Kidney (tissue), 14 donors: Measurements from ENCODE around the gene STUB1. TPM values are rescaled to one million over a fixed set of nuclear protein-coding genes. Genes with fewer than 3 reads are reported as not detected.

Experiments
- DNase-seq, 5 donors: peaks; one replicate each; pipeline ENCODE4 v3.0.0-alpha.2; 2013 to 2020
- FAIRE-seq: peaks from 2 replicates; lab custom pipeline; 2012; peaks lifted over from hg19 to GRCh38; lab: Jason Lieb, UNC
- H3K27ac ChIP-seq, 2 donors: one replicate each; pipeline ENCODE4 v1.7.0; 2013; ENCODE audit warnings: low read depth in 2 of 2, low read length in 2 of 2, inconsistent platforms in 1 of 2
- H3K27me3 ChIP-seq: one replicate; pipeline ENCODE4 v1.7.1; 2013; ENCODE audit warnings: low read length, inconsistent platforms; ENCODE audit not compliant: control insufficient read depth, insufficient read depth
- H3K36me3 ChIP-seq, 3 donors: one replicate each; pipeline versions ENCODE4 v1.7.0 to v1.7.1; 2013; ENCODE audit warnings: low read length in 3 of 3, control low read depth in 1 of 3, inconsistent platforms in 1 of 3; ENCODE audit not compliant: insufficient read depth in 3 of 3, control insufficient read depth in 2 of 3
- H3K4me1 ChIP-seq, 3 donors: one replicate each; pipeline versions ENCODE4 v1.7.0 to v1.7.1; 2013; ENCODE audit warnings: low read length in 3 of 3, inconsistent platforms in 1 of 3, low read depth in 1 of 3; ENCODE audit not compliant: control insufficient read depth in 2 of 3, insufficient read depth in 2 of 3
- H3K4me3 ChIP-seq, 3 donors: one replicate each; pipeline versions ENCODE4 v1.7.0 to v1.8.1; 2013; ENCODE audit warnings: low read length in 3 of 3, control low read depth in 1 of 3, inconsistent platforms in 1 of 3
- H3K9ac ChIP-seq, 3 donors: one replicate each; pipeline versions ENCODE4 v1.7.0 to v1.7.1; 2013; ENCODE audit warnings: low read length in 3 of 3, control low read depth in 1 of 3, inconsistent platforms in 1 of 3
- H3K9me3 ChIP-seq, 3 donors: one replicate each; pipeline versions ENCODE4 v1.7.0 to v1.7.1; 2013; ENCODE audit warnings: low read length in 3 of 3, control low read depth in 1 of 3, inconsistent platforms in 1 of 3; ENCODE audit not compliant: control insufficient read depth in 2 of 3, insufficient read depth in 1 of 3
- intact Hi-C: fragments of 100-400 bp; cut with DNase I; formaldehyde crosslinking; loops from one replicate; pipeline ENCODE4 v1.11.1; 2022
- polyA plus RNA-seq: library from polyadenylated mRNA; stranded (reverse); fragments of 350-450 nt; fragmentation: Illumina TruSeq; extraction: RNeasy Lipid Tissue Mini Kit (QIAGEN cat#74804); gene quantifications from one replicate; pipeline ENCODE4 v1.2.3, GENCODE V29; 2014; ENCODE audit warnings: low read depth, low replicate concordance; ENCODE audit not compliant: insufficient read depth
- total RNA-seq: library from RNA; stranded (reverse); fragmentation: NEBNext Ultra II Directional; extraction: Animal tissue kit (Norgen Biotek cat#: 25700); gene quantifications from one replicate; pipeline ENCODE4 v1.2.1, GENCODE V29; 2021
- TF ChIP-seq, protein P1 (sequence below): IDR thresholded peaks from 3 replicates; pipeline ENCODE4 v1.5.1; 2012; ENCODE audit warnings: mild to moderate bottlenecking, moderate library complexity, borderline replicate concordance; ENCODE audit not compliant: insufficient read depth; ENCODE audit errors: extremely low read depth
- donor health status: control.
- donor health status: control.
- donor health status: control.
- donor health status: control.
- donor health status: control.
- donor health status: DM: yes; HTN: yes; CAD: no.
- donor health status: Normal renal cell carcinoma (clear cell type).

STUB1 gene
- total and polyA plus RNA-seq, 2 donors from 2014 or later, result 92.9 to 218 TPM

DNA sequence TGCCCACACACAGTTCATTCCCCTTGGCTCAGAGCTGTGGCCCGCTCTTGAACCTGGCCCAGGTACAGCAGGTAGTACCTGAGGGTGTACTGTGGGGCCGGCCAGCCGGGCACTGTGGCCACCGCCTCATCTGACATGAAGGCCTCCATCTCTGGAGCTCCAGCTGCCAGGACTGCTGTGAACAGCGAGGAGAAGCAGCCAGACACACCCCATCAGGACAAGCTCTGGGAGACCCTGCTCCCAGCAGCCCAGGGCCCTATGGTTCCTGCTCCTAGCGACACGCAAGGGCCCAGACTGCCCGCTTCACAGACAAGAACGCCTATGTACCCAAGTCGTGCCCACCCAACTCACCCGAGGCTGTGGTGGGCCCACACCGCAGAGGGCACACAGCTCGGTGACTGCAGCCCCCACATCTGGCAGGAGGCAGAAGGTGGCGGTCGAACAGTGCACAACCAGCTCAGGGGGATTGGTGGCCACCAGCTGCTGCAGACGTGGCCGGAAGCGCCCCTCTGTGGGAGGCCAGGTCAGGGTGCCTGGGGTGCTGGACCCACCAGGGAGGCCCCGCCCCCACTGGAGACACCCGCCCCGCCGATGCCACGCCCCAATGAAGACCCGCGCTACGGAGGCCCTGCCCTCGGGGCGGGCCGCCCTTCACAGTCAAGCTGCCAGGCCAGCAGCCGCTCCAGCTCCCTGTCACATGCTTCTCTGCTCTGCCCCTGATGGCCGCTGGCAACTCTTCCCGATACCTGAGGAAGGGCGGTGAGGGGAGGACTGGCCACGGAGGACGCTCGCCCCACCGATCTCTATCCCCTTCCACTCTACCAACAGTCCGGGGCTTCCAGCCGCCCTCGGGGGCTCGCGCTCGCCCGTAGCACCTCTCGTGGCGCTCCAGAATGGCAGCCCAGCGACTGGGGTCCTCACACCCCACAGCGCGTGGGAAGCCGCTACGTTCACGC, 1.1 kb upstream of the STUB1 start:
- Histone ChIP-seq H3K9ac (peak overlapping the region in 1 of 3 donors; percentile 19), H3K36me3 (peaks cover 5 to 19% (median 8%) of the 10 kb centered on the region in 3 donors), H3K9me3 (no peaks in the 10 kb centered on the region), H3K27ac (peak overlapping the region; percentile 70 to 82), H3K4me3 (peak overlapping the region in 2 of 3 donors; percentile 36 to 57), H3K4me1 (peaks cover 0 to 41% (median 12%) of the 10 kb centered on the region in 3 donors), H3K27me3 (no peaks in the 10 kb centered on the region)
- DNase-seq (peak; percentile 83 to 94 (median 90)), FAIRE-seq (no peak)
- intact Hi-C loops, result no loop called here
- TF ChIP-seq, protein P1, sequence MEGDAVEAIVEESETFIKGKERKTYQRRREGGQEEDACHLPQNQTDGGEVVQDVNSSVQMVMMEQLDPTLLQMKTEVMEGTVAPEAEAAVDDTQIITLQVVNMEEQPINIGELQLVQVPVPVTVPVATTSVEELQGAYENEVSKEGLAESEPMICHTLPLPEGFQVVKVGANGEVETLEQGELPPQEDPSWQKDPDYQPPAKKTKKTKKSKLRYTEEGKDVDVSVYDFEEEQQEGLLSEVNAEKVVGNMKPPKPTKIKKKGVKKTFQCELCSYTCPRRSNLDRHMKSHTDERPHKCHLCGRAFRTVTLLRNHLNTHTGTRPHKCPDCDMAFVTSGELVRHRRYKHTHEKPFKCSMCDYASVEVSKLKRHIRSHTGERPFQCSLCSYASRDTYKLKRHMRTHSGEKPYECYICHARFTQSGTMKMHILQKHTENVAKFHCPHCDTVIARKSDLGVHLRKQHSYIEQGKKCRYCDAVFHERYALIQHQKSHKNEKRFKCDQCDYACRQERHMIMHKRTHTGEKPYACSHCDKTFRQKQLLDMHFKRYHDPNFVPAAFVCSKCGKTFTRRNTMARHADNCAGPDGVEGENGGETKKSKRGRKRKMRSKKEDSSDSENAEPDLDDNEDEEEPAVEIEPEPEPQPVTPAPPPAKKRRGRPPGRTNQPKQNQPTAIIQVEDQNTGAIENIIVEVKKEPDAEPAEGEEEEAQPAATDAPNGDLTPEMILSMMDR, result no peak

- peak overlapping the region; percentile 42 to 79 (median 77) for H3K4me3 ChIP-seq
- FAIRE-seq (no peak), DNase-seq (no peak)
- TF ChIP-seq, protein P1, result no peak
- peaks cover 5 to 19% (median 8%) of the 10 kb centered on the region in 3 donors for H3K36me3 ChIP-seq
- peaks cover 0 to 42% (median 12%) of the 10 kb centered on the region in 3 donors for H3K4me1 ChIP-seq
- H3K9me3 ChIP-seq, result no peaks in the 10 kb centered on the region
- peak overlapping the region; percentile 9 to 51 for H3K27ac ChIP-seq
- intact Hi-C loops, result no loop called here
- peak overlapping the region in 2 of 3 donors; percentile 64 to 71 for H3K9ac ChIP-seq
- no peaks in the 10 kb centered on the region for H3K27me3 ChIP-seq
Observed at GRCh38 chr16:680625-680945, 375 bp downstream of the STUB1 start.

GRCh38 chr16:680967-681745, 946 bp downstream of the STUB1 start:
- TF ChIP-seq, protein P1, result no peak
- Histone ChIP-seq H3K27ac (peak overlapping the region in 1 of 2 donors; percentile 34), H3K36me3 (peaks cover 5 to 19% (median 8%) of the 10 kb centered on the region in 3 donors), H3K4me1 (peaks cover 0 to 42% (median 12%) of the 10 kb centered on the region in 3 donors), H3K9ac (peak overlapping the region in 2 of 3 donors; percentile 64 to 71), H3K4me3 (peak overlapping the region; percentile 42 to 79 (median 77)), H3K9me3 (no peaks in the 10 kb centered on the region), H3K27me3 (no peaks in the 10 kb centered on the region)
- no peak for DNase-seq
- no peak for FAIRE-seq
- intact Hi-C loops, result no loop called here
